ENCODE results near the gene TRMU.

The TRMU gene

GRCh38 chr22:46337870-46338269 lies 2.4 kb downstream of the TRMU start:
- no peak for DNase-seq (ENCODE audit: low read depth)

- DNase-seq (ENCODE audit: low read depth): no peak
These were observed 3.1 kb downstream of the TRMU start for GRCh38 chr22:46338636-46339035.

GRCh38 chr22:46339956-46340355 lies 4.4 kb downstream of the TRMU start:
- DNase-seq (ENCODE audit: low read depth): no peak

GRCh38 chr22:46340676-46341075 lies 5.2 kb downstream of the TRMU start:
- DNase-seq (ENCODE audit: low read depth): no peak

GRCh38 chr22:46346680-46347405 lies 11.3 kb downstream of the TRMU start:
- no peak for DNase-seq (ENCODE audit: low read depth)

GRCh38 chr22:46347646-46348045 lies 12.1 kb downstream of the TRMU start:
- no peak for DNase-seq (ENCODE audit: low read depth)

- no peak for DNase-seq (ENCODE audit: low read depth)
These were observed 12.7 kb downstream of the TRMU start for GRCh38 chr22:46348099-46348695.

- DNase-seq (ENCODE audit: low read depth): no peak
These were observed 13.7 kb downstream of the TRMU start for GRCh38 chr22:46349238-46349637.

- DNase-seq (ENCODE audit: low read depth): no peak
These were observed 14.2 kb downstream of the TRMU start for GRCh38 chr22:46349681-46350080.

GRCh38 chr22:46350121-46350520 lies 14.6 kb downstream of the TRMU start:
- DNase-seq (ENCODE audit: low read depth): no peak

GRCh38 chr22:46350646-46351045 lies 15.1 kb downstream of the TRMU start:
- DNase-seq (ENCODE audit: low read depth): no peak

GRCh38 chr22:46351131-46351735 lies 15.7 kb downstream of the TRMU start:
- DNase-seq (ENCODE audit: low read depth): no peak

GRCh38 chr22:46351767-46352166 lies 16.3 kb downstream of the TRMU start:
- no peak for DNase-seq (ENCODE audit: low read depth)

GRCh38 chr22:46352276-46352675 lies 16.8 kb downstream of the TRMU start:
- no peak for DNase-seq (ENCODE audit: low read depth)

GRCh38 chr22:46352691-46353386 lies 17.3 kb downstream of the TRMU start:
- peak; percentile 42 for DNase-seq (ENCODE audit: low read depth)

GRCh38 chr22:46353483-46354105 lies 18.1 kb downstream of the TRMU start:
- DNase-seq (ENCODE audit: low read depth): no peak

- no peak for DNase-seq (ENCODE audit: low read depth)
These were observed 18.9 kb downstream of the TRMU start for GRCh38 chr22:46354176-46354992.

GRCh38 chr22:46354993-46355305 lies 19.4 kb downstream of the TRMU start:
- no peak for DNase-seq (ENCODE audit: low read depth)

GRCh38 chr22:46355369-46355995 lies 20.0 kb downstream of the TRMU start:
- DNase-seq (ENCODE audit: low read depth): peak; percentile 69

- no peak for DNase-seq (ENCODE audit: low read depth)
These were observed 20.5 kb downstream of the TRMU start for GRCh38 chr22:46355996-46356471.

All from ELR (cell line).